ENCODE measurements around the gene EHMT2.

Gene EHMT2

GRCh38 chr6:31878726-31879125 lies 18.8 kb downstream of the EHMT2 start, which contains the start of gene SLC44A4:
Gene SLC44A4, minus strand, starts transcription at chr6:31878997. Its CDS starts 17 bp downstream, at chr6:31878980.
- Histone ChIP-seq H3K9me3 (ENCODE audit: control insufficient read depth in 2 of 2, low read length in 2 of 2) (no peaks in the 10 kb centered on the region), H3K4me1 (ENCODE audit: control insufficient read depth, insufficient read depth, low read length) (peaks cover 3% of the 10 kb centered on the region), H3K27me3 (ENCODE audit: control insufficient read depth in 1 of 2, insufficient read depth in 2 of 2, low read length in 2 of 2) (no peaks in the 10 kb centered on the region), H3K36me3 (ENCODE audit: control insufficient read depth in 2 of 2, insufficient read depth in 2 of 2, low read length in 2 of 2) (peaks cover 24 to 35% of the 10 kb centered on the region in 2 donors), H3K27ac (ENCODE audit: low read length) (no peak within 1 kb of the TSS), H3K9ac (ENCODE audit: low read length in 2 of 2) (no peak within 1 kb of the TSS), H3K4me3 (ENCODE audit: low read length in 2 of 2) (no peak within 1 kb of the TSS)

- H3K27me3 ChIP-seq (ENCODE audit: control insufficient read depth in 1 of 2, insufficient read depth in 2 of 2, low read length in 2 of 2): no peaks in the 10 kb centered on the region
- H3K36me3 ChIP-seq (ENCODE audit: control insufficient read depth in 2 of 2, insufficient read depth in 2 of 2, low read length in 2 of 2): peaks cover 19 to 30% of the 10 kb centered on the region in 2 donors
- no peaks in the 10 kb centered on the region for H3K9me3 ChIP-seq (ENCODE audit: control insufficient read depth in 2 of 2, low read length in 2 of 2)
- H3K4me3 ChIP-seq (ENCODE audit: low read length in 2 of 2): no peak overlapping the region
- no peak overlapping the region for H3K27ac ChIP-seq (ENCODE audit: low read length)
- no peak overlapping the region for H3K9ac ChIP-seq (ENCODE audit: low read length in 2 of 2)
- peaks cover 3% of the 10 kb centered on the region for H3K4me1 ChIP-seq (ENCODE audit: control insufficient read depth, insufficient read depth, low read length)
Measured at GRCh38 chr6:31878222-31878621, 19.3 kb downstream of the EHMT2 start.

- H3K9me3 ChIP-seq (ENCODE audit: control insufficient read depth in 2 of 2, low read length in 2 of 2): no peaks in the 10 kb centered on the region
- no peak overlapping the region for H3K9ac ChIP-seq (ENCODE audit: low read length in 2 of 2)
- no peak overlapping the region for H3K27ac ChIP-seq (ENCODE audit: low read length)
- H3K27me3 ChIP-seq (ENCODE audit: control insufficient read depth in 1 of 2, insufficient read depth in 2 of 2, low read length in 2 of 2): no peaks in the 10 kb centered on the region
- H3K4me1 ChIP-seq (ENCODE audit: control insufficient read depth, insufficient read depth, low read length): peaks cover 3% of the 10 kb centered on the region
- peaks cover 14 to 25% of the 10 kb centered on the region in 2 donors for H3K36me3 ChIP-seq (ENCODE audit: control insufficient read depth in 2 of 2, insufficient read depth in 2 of 2, low read length in 2 of 2)
- no peak overlapping the region for H3K4me3 ChIP-seq (ENCODE audit: low read length in 2 of 2)
Measured at GRCh38 chr6:31877651-31878161, 19.8 kb downstream of the EHMT2 start.

- no peak overlapping the region for H3K4me3 ChIP-seq (ENCODE audit: low read length in 2 of 2)
- peaks cover 9 to 20% of the 10 kb centered on the region in 2 donors for H3K36me3 ChIP-seq (ENCODE audit: control insufficient read depth in 2 of 2, insufficient read depth in 2 of 2, low read length in 2 of 2)
- no peaks in the 10 kb centered on the region for H3K9me3 ChIP-seq (ENCODE audit: control insufficient read depth in 2 of 2, low read length in 2 of 2)
- H3K27me3 ChIP-seq (ENCODE audit: control insufficient read depth in 1 of 2, insufficient read depth in 2 of 2, low read length in 2 of 2): no peaks in the 10 kb centered on the region
- no peak overlapping the region for H3K9ac ChIP-seq (ENCODE audit: low read length in 2 of 2)
- H3K4me1 ChIP-seq (ENCODE audit: control insufficient read depth, insufficient read depth, low read length): peaks cover 3% of the 10 kb centered on the region
- no peak overlapping the region for H3K27ac ChIP-seq (ENCODE audit: low read length)
Measured at GRCh38 chr6:31877125-31877650, 20.3 kb downstream of the EHMT2 start.

GRCh38 chr6:31876357-31876756 lies 21.1 kb downstream of the EHMT2 start:
- Histone ChIP-seq H3K27me3 (ENCODE audit: control insufficient read depth in 1 of 2, insufficient read depth in 2 of 2, low read length in 2 of 2) (no peaks in the 10 kb centered on the region), H3K4me3 (ENCODE audit: low read length in 2 of 2) (no peak overlapping the region), H3K4me1 (ENCODE audit: control insufficient read depth, insufficient read depth, low read length) (peaks cover 3% of the 10 kb centered on the region), H3K27ac (ENCODE audit: low read length) (no peak overlapping the region), H3K9me3 (ENCODE audit: control insufficient read depth in 2 of 2, low read length in 2 of 2) (no peaks in the 10 kb centered on the region), H3K9ac (ENCODE audit: low read length in 2 of 2) (no peak overlapping the region), H3K36me3 (ENCODE audit: control insufficient read depth in 2 of 2, insufficient read depth in 2 of 2, low read length in 2 of 2) (peaks cover 9 to 15% of the 10 kb centered on the region in 2 donors)

GRCh38 chr6:31875877-31876276 lies 21.6 kb downstream of the EHMT2 start:
- no peak overlapping the region for H3K4me3 ChIP-seq (ENCODE audit: low read length in 2 of 2)
- H3K27ac ChIP-seq (ENCODE audit: low read length): no peak overlapping the region
- H3K9ac ChIP-seq (ENCODE audit: low read length in 2 of 2): no peak overlapping the region

GRCh38 chr6:31874836-31875572 lies 22.5 kb downstream of the EHMT2 start:
- Histone ChIP-seq H3K4me1 (ENCODE audit: control insufficient read depth, insufficient read depth, low read length) (peaks cover 3% of the 10 kb centered on the region), H3K27ac (ENCODE audit: low read length) (no peak overlapping the region), H3K4me3 (ENCODE audit: low read length in 2 of 2) (no peak overlapping the region), H3K9me3 (ENCODE audit: control insufficient read depth in 2 of 2, low read length in 2 of 2) (no peaks in the 10 kb centered on the region), H3K27me3 (ENCODE audit: control insufficient read depth in 1 of 2, insufficient read depth in 2 of 2, low read length in 2 of 2) (no peaks in the 10 kb centered on the region), H3K9ac (ENCODE audit: low read length in 2 of 2) (no peak overlapping the region), H3K36me3 (ENCODE audit: control insufficient read depth in 2 of 2, insufficient read depth in 2 of 2, low read length in 2 of 2) (peaks cover 0 to 5% of the 10 kb centered on the region in 2 donors)

More at GRCh38 chr6:31875877-31876276, 21.6 kb downstream of the EHMT2 start:
- Histone ChIP-seq H3K27me3 (ENCODE audit: control insufficient read depth in 1 of 2, insufficient read depth in 2 of 2, low read length in 2 of 2) (no peaks in the 10 kb centered on the region), H3K4me1 (ENCODE audit: control insufficient read depth, insufficient read depth, low read length) (peaks cover 3% of the 10 kb centered on the region), H3K9me3 (ENCODE audit: control insufficient read depth in 2 of 2, low read length in 2 of 2) (no peaks in the 10 kb centered on the region), H3K36me3 (ENCODE audit: control insufficient read depth in 2 of 2, insufficient read depth in 2 of 2, low read length in 2 of 2) (peaks cover 5 to 10% of the 10 kb centered on the region in 2 donors)

GRCh38 chr6:31874084-31874670 lies 23.3 kb downstream of the EHMT2 start:
- H3K27me3 ChIP-seq (ENCODE audit: control insufficient read depth in 1 of 2, insufficient read depth in 2 of 2, low read length in 2 of 2): peaks cover 0 to 2% of the 10 kb centered on the region in 2 donors
- no peaks in the 10 kb centered on the region for H3K36me3 ChIP-seq (ENCODE audit: control insufficient read depth in 2 of 2, insufficient read depth in 2 of 2, low read length in 2 of 2)
- H3K4me1 ChIP-seq (ENCODE audit: control insufficient read depth, insufficient read depth, low read length): no peaks in the 10 kb centered on the region
- no peak overlapping the region for H3K9ac ChIP-seq (ENCODE audit: low read length in 2 of 2)
- H3K9me3 ChIP-seq (ENCODE audit: control insufficient read depth in 2 of 2, low read length in 2 of 2): no peaks in the 10 kb centered on the region
- H3K27ac ChIP-seq (ENCODE audit: low read length): no peak overlapping the region
- H3K4me3 ChIP-seq (ENCODE audit: low read length in 2 of 2): no peak overlapping the region

GRCh38 chr6:31871046-31871659 lies 26.3 kb downstream of the EHMT2 start:
- Histone ChIP-seq H3K4me1 (ENCODE audit: control insufficient read depth, insufficient read depth, low read length) (peaks cover 3% of the 10 kb centered on the region), H3K9ac (ENCODE audit: low read length in 2 of 2) (no peak overlapping the region), H3K27me3 (ENCODE audit: control insufficient read depth in 1 of 2, insufficient read depth in 2 of 2, low read length in 2 of 2) (peaks cover 0 to 2% of the 10 kb centered on the region in 2 donors), H3K36me3 (ENCODE audit: control insufficient read depth in 2 of 2, insufficient read depth in 2 of 2, low read length in 2 of 2) (no peaks in the 10 kb centered on the region), H3K4me3 (ENCODE audit: low read length in 2 of 2) (no peak overlapping the region), H3K27ac (ENCODE audit: low read length) (no peak overlapping the region), H3K9me3 (ENCODE audit: control insufficient read depth in 2 of 2, low read length in 2 of 2) (no peaks in the 10 kb centered on the region)

GRCh38 chr6:31870385-31870921 lies 27.0 kb downstream of the EHMT2 start:
- no peaks in the 10 kb centered on the region for H3K9me3 ChIP-seq (ENCODE audit: control insufficient read depth in 2 of 2, low read length in 2 of 2)
- peaks cover 4% of the 10 kb centered on the region for H3K4me1 ChIP-seq (ENCODE audit: control insufficient read depth, insufficient read depth, low read length)
- H3K27me3 ChIP-seq (ENCODE audit: control insufficient read depth in 1 of 2, insufficient read depth in 2 of 2, low read length in 2 of 2): peaks cover 0 to 2% of the 10 kb centered on the region in 2 donors
- H3K4me3 ChIP-seq (ENCODE audit: low read length in 2 of 2): no peak overlapping the region
- no peak overlapping the region for H3K9ac ChIP-seq (ENCODE audit: low read length in 2 of 2)
- no peak overlapping the region for H3K27ac ChIP-seq (ENCODE audit: low read length)
- H3K36me3 ChIP-seq (ENCODE audit: control insufficient read depth in 2 of 2, insufficient read depth in 2 of 2, low read length in 2 of 2): no peaks in the 10 kb centered on the region
